MM.1S (cell line): Measurements from ENCODE around the gene KRTAP6-3.

Experiments used
- CTCF ChIP-seq: fragments of 300-600 bp; sonication (generic); IDR thresholded peaks from 2 replicates; pipeline ENCODE4 v1.5.1; 2016; ENCODE audit warnings: antibody characterized with exemption, low read length, mixed read lengths
- EZH2 ChIP-seq: fragments of 300-600 bp; sonication (generic); optimal IDR thresholded peaks from 2 replicates; pipeline ENCODE3; 2017; ENCODE audit warnings: low read depth, mild to moderate bottlenecking, antibody characterized with exemption, low read length, mixed read lengths

GRCh38 chr21:30552782-30553181 lies 39.5 kb upstream of the KRTAP6-3 start:
- TF ChIP-seq EZH2 (no peak), CTCF (no peak)
